Measurements from ENCODE around the gene PHACTR3. TPM values are rescaled to one million over a fixed set of nuclear protein-coding genes. Genes with fewer than 3 reads are reported as not detected.

PHACTR3 gene
- total and polyA plus RNA-seq, 7 experiments from 2014 or later: 0.49 TPM; not detected in 6

DNA sequence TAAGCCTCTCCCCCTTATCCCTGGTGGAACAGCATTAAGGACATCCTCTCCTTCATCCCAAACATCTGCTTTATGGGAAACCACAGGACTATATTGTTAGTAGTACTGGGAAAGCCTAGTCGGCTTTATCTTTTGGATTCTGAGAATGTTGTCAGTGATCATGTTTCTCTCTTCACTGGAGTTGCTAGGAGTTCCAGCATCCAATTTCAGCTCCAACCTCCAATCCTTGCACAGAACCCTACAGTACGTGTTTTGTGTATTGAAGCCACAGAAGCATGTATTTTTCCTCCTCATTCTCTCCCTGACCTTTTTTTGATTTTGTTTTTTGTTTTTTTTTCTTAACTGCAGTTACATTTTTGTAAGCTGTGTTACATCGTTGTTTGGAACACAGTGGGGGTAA is 84.0 kb downstream of the PHACTR3 start:
- no peak overlapping the region for H3K27ac ChIP-seq (ENCODE audit: low read depth, low read length)
- no peaks in the 10 kb centered on the region for H3K36me3 ChIP-seq (ENCODE audit: control insufficient read depth in 2 of 3, insufficient read depth in 3 of 3, low read length in 3 of 3)
- H3K9me3 ChIP-seq (ENCODE audit: control insufficient read depth in 2 of 3, low read length in 3 of 3): no peaks in the 10 kb centered on the region
- H3K27me3 ChIP-seq (ENCODE audit: control insufficient read depth in 2 of 2, insufficient read depth in 2 of 2, low read length in 2 of 2): no peaks in the 10 kb centered on the region
- Mint-ChIP-seq H3K36me3 (no peaks in the 10 kb centered on the region), H3K4me3 (no peak overlapping the region), H3K9me3 (peaks cover 0 to 3% (median 0%) of the 10 kb centered on the region in 11 donors), H3K27me3 (peaks cover 0 to 25% (median 13%) of the 10 kb centered on the region in 5 donors), H3K27ac (no peak overlapping the region), H3K4me1 (no peaks in the 10 kb centered on the region)
- ChIA-PET CTCF (no interaction called here), POLR2A (no interaction called here)
- no peaks in the 10 kb centered on the region for H3K4me1 ChIP-seq (ENCODE audit: control insufficient read depth in 2 of 2, insufficient read depth in 2 of 2, low read length in 2 of 2)
- DNase-seq: no peak
- H3K4me3 ChIP-seq (ENCODE audit: low read length): no peak overlapping the region
- intact Hi-C loops (cut with micrococcal nuclease): no loop called here
- no peak for ATAC-seq

GRCh38 chr20:59688999-59689398 is 84.7 kb downstream of the PHACTR3 start:
- Histone ChIP-seq H3K4me3 (ENCODE audit: low read length) (no peak overlapping the region), H3K27ac (ENCODE audit: low read depth, low read length) (no peak overlapping the region), H3K27me3 (ENCODE audit: control insufficient read depth in 2 of 2, insufficient read depth in 2 of 2, low read length in 2 of 2) (no peaks in the 10 kb centered on the region), H3K4me1 (ENCODE audit: control insufficient read depth in 2 of 2, insufficient read depth in 2 of 2, low read length in 2 of 2) (no peaks in the 10 kb centered on the region), H3K36me3 (ENCODE audit: control insufficient read depth in 2 of 3, insufficient read depth in 3 of 3, low read length in 3 of 3) (no peaks in the 10 kb centered on the region), H3K9me3 (ENCODE audit: control insufficient read depth in 2 of 3, low read length in 3 of 3) (no peaks in the 10 kb centered on the region)
- ChIA-PET POLR2A (no interaction called here), CTCF (no interaction called here)
- Mint-ChIP-seq H3K4me1 (no peaks in the 10 kb centered on the region), H3K36me3 (no peaks in the 10 kb centered on the region), H3K27me3 (peaks cover 0 to 31% (median 15%) of the 10 kb centered on the region in 5 donors), H3K9me3 (peaks cover 0 to 3% (median 0%) of the 10 kb centered on the region in 11 donors), H3K27ac (no peak overlapping the region), H3K4me3 (no peak overlapping the region)
- intact Hi-C loops (cut with micrococcal nuclease): no loop called here
- DNase-seq (no peak), ATAC-seq (no peak)

DNA sequence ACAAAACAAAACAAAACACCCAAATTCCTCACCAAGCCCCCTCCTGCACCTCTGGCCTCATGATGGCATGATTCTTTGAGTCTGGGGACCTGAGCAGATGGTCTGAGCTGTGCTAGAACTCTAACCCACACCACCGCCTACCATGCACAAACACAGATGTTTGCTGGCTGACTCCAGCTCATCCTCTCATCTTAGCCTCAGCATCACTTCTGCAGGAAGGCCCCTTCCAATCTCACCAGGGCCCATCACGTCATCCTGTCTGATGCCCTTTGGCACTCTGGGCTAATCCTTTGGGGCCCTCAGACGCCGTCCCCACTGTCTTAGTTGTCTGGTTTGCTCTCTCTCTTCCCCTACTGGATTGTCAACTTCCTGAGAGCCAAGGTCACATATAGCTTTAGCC is 85.8 kb downstream of the PHACTR3 start:
- no peak overlapping the region for H3K27ac ChIP-seq (ENCODE audit: low read depth, low read length)
- no peaks in the 10 kb centered on the region for H3K9me3 ChIP-seq (ENCODE audit: control insufficient read depth in 2 of 3, low read length in 3 of 3)
- no peak overlapping the region for H3K4me3 ChIP-seq (ENCODE audit: low read length)
- Mint-ChIP-seq H3K27me3 (peaks cover 0 to 38% (median 21%) of the 10 kb centered on the region in 5 donors), H3K4me1 (no peaks in the 10 kb centered on the region), H3K36me3 (no peaks in the 10 kb centered on the region), H3K9me3 (peaks cover 0 to 3% (median 0%) of the 10 kb centered on the region in 11 donors), H3K4me3 (no peak overlapping the region), H3K27ac (no peak overlapping the region)
- intact Hi-C loops (cut with micrococcal nuclease): no loop called here
- no peaks in the 10 kb centered on the region for H3K36me3 ChIP-seq (ENCODE audit: control insufficient read depth in 2 of 3, insufficient read depth in 3 of 3, low read length in 3 of 3)
- no peak for DNase-seq
- ChIA-PET CTCF (no interaction called here), POLR2A (no interaction called here)
- ATAC-seq: no peak
- no peaks in the 10 kb centered on the region for H3K4me1 ChIP-seq (ENCODE audit: control insufficient read depth in 2 of 2, insufficient read depth in 2 of 2, low read length in 2 of 2)
- no peaks in the 10 kb centered on the region for H3K27me3 ChIP-seq (ENCODE audit: control insufficient read depth in 2 of 2, insufficient read depth in 2 of 2, low read length in 2 of 2)

- intact Hi-C loops (cut with micrococcal nuclease): no loop called here
- Mint-ChIP-seq H3K27ac (no peak overlapping the region), H3K4me1 (no peaks in the 10 kb centered on the region), H3K4me3 (no peak overlapping the region), H3K9me3 (peaks cover 0 to 3% (median 0%) of the 10 kb centered on the region in 11 donors), H3K27me3 (peaks cover 0 to 47% (median 26%) of the 10 kb centered on the region in 5 donors), H3K36me3 (no peaks in the 10 kb centered on the region)
- DNase-seq: no peak
- Histone ChIP-seq H3K4me3 (ENCODE audit: low read length) (no peak overlapping the region), H3K9me3 (ENCODE audit: control insufficient read depth in 2 of 3, low read length in 3 of 3) (no peaks in the 10 kb centered on the region), H3K27ac (ENCODE audit: low read depth, low read length) (no peak overlapping the region), H3K27me3 (ENCODE audit: control insufficient read depth in 2 of 2, insufficient read depth in 2 of 2, low read length in 2 of 2) (no peaks in the 10 kb centered on the region), H3K36me3 (ENCODE audit: control insufficient read depth in 2 of 3, insufficient read depth in 3 of 3, low read length in 3 of 3) (no peaks in the 10 kb centered on the region), H3K4me1 (ENCODE audit: control insufficient read depth in 2 of 2, insufficient read depth in 2 of 2, low read length in 2 of 2) (no peaks in the 10 kb centered on the region)
- no peak for ATAC-seq
- ChIA-PET POLR2A (no interaction called here), CTCF (no interaction called here)
Measured at GRCh38 chr20:59690976-59691375, 86.6 kb downstream of the PHACTR3 start.

DNA sequence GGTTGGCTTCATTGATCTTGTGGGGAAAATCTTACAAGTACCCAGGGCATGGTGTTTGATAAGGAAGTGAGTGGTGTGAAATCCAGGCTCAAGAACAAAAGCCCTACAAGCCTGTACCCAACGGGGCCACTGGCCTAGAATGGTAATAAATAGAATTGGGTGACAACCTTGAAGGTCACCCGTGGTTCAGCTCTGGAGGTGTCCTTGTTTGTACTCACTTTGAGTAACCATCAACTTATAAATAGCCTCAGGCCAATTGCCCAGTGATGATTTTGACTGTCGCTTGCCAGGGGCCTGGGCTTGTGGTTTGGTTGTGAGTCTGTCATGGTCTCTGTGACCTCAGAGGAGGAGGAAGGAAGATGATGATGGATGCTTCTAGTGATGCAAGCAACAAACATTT is 87.8 kb downstream of the PHACTR3 start:
- Histone ChIP-seq H3K27me3 (ENCODE audit: control insufficient read depth in 2 of 2, insufficient read depth in 2 of 2, low read length in 2 of 2) (no peaks in the 10 kb centered on the region), H3K4me1 (ENCODE audit: control insufficient read depth in 2 of 2, insufficient read depth in 2 of 2, low read length in 2 of 2) (no peaks in the 10 kb centered on the region), H3K27ac (ENCODE audit: low read depth, low read length) (no peak overlapping the region), H3K36me3 (ENCODE audit: control insufficient read depth in 2 of 3, insufficient read depth in 3 of 3, low read length in 3 of 3) (no peaks in the 10 kb centered on the region), H3K4me3 (ENCODE audit: low read length) (no peak overlapping the region), H3K9me3 (ENCODE audit: control insufficient read depth in 2 of 3, low read length in 3 of 3) (no peaks in the 10 kb centered on the region)
- ATAC-seq: no peak
- Mint-ChIP-seq H3K9me3 (peaks cover 0 to 3% (median 0%) of the 10 kb centered on the region in 11 donors), H3K27me3 (peaks cover 0 to 58% (median 26%) of the 10 kb centered on the region in 5 donors), H3K4me1 (no peaks in the 10 kb centered on the region), H3K36me3 (no peaks in the 10 kb centered on the region), H3K27ac (no peak overlapping the region), H3K4me3 (no peak overlapping the region)
- intact Hi-C loops (cut with micrococcal nuclease): no loop called here
- ChIA-PET POLR2A (interaction anchor here (0.8 kb wide), 1 partner anchor 46 kb away, joined by 4 read pairs; no protein-coding TSS in a partner anchor), CTCF (no interaction called here)
- no peak for DNase-seq

- no peak overlapping the region for H3K27ac Mint-ChIP-seq
- Histone ChIP-seq H3K4me1 (ENCODE audit: control insufficient read depth in 2 of 2, insufficient read depth in 2 of 2, low read length in 2 of 2) (no peaks in the 10 kb centered on the region), H3K27ac (ENCODE audit: low read depth, low read length) (no peak overlapping the region), H3K36me3 (ENCODE audit: control insufficient read depth in 2 of 3, insufficient read depth in 3 of 3, low read length in 3 of 3) (no peaks in the 10 kb centered on the region), H3K4me3 (ENCODE audit: low read length) (no peak overlapping the region), H3K9me3 (ENCODE audit: control insufficient read depth in 2 of 3, low read length in 3 of 3) (no peaks in the 10 kb centered on the region), H3K27me3 (ENCODE audit: control insufficient read depth in 2 of 2, insufficient read depth in 2 of 2, low read length in 2 of 2) (no peaks in the 10 kb centered on the region)
- H3K36me3 Mint-ChIP-seq: no peaks in the 10 kb centered on the region
- peaks cover 0 to 3% (median 0%) of the 10 kb centered on the region in 11 donors for H3K9me3 Mint-ChIP-seq
- CTCF ChIA-PET: no interaction called here
- POLR2A ChIA-PET: no interaction called here
- ATAC-seq (no peak), DNase-seq (no peak)
- H3K27me3 Mint-ChIP-seq: peaks cover 0 to 67% (median 28%) of the 10 kb centered on the region in 5 donors
- intact Hi-C loops (cut with micrococcal nuclease): no loop called here
- H3K4me3 Mint-ChIP-seq: no peak overlapping the region
- no peaks in the 10 kb centered on the region for H3K4me1 Mint-ChIP-seq
Measured at GRCh38 chr20:59693587-59693986, 89.2 kb downstream of the PHACTR3 start.

DNA sequence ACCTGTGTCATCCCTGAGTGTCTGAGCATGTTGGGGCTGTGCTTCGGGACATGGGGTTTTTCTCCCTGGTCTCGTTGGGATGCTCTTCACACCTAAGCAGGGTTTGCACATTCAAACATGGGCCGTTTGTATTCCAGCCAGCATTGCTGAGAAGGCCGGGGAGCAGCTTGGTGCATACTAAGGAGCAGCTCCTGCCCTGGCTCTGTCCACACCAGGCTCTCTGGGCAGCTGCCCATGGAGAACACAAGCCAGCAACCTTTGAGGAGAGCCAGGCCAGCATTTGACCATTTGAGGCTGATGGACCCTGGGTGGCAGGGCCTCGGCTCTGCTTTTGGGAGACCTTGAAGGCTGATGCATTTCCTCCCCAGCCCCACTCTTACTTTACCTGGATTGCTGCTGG is 92.1 kb downstream of the PHACTR3 start:
- H3K27me3 Mint-ChIP-seq: peaks cover 0 to 52% (median 22%) of the 10 kb centered on the region in 5 donors
- H3K4me1 Mint-ChIP-seq: no peaks in the 10 kb centered on the region
- no peaks in the 10 kb centered on the region for H3K36me3 ChIP-seq (ENCODE audit: control insufficient read depth in 2 of 3, insufficient read depth in 3 of 3, low read length in 3 of 3)
- POLR2A ChIA-PET: no interaction called here
- no peaks in the 10 kb centered on the region for H3K9me3 ChIP-seq (ENCODE audit: control insufficient read depth in 2 of 3, low read length in 3 of 3)
- ATAC-seq (no peak), DNase-seq (no peak)
- CTCF ChIA-PET: no interaction called here
- no peak overlapping the region for H3K27ac Mint-ChIP-seq
- no peaks in the 10 kb centered on the region for H3K36me3 Mint-ChIP-seq
- intact Hi-C loops (cut with micrococcal nuclease): no loop called here
- peaks cover 0 to 2% (median 0%) of the 10 kb centered on the region in 11 donors for H3K9me3 Mint-ChIP-seq
- no peak overlapping the region for H3K27ac ChIP-seq (ENCODE audit: low read depth, low read length)
- no peaks in the 10 kb centered on the region for H3K4me1 ChIP-seq (ENCODE audit: control insufficient read depth in 2 of 2, insufficient read depth in 2 of 2, low read length in 2 of 2)
- no peak overlapping the region for H3K4me3 ChIP-seq (ENCODE audit: low read length)
- no peaks in the 10 kb centered on the region for H3K27me3 ChIP-seq (ENCODE audit: control insufficient read depth in 2 of 2, insufficient read depth in 2 of 2, low read length in 2 of 2)
- H3K4me3 Mint-ChIP-seq: no peak overlapping the region

All from naive thymus-derived CD4-positive, alpha-beta T cell (primary cell).